ENCODE data around the gene B9D2.

- no peak for TF ChIP-seq CTCF (IDR thresholded peaks at IDR 0.05; ENCODE audit: borderline replicate concordance, extremely low read depth, low read length, poor library complexity, severe bottlenecking)
- TF ChIP-seq EZH2 (IDR thresholded peaks at IDR 0.05; ENCODE audit: borderline replicate concordance, low read depth, low read length, severe bottlenecking), result no peak
Measured at GRCh38 chr19:41364524-41365391, 809 bp upstream of the B9D2 start.
